Fibroblast of skin of scalp (primary cell): ENCODE measurements around the gene SLX9.

Experiments used
- DNase-seq: peaks from one replicate; pipeline ENCODE4 v3.0.0-alpha.2; 2013

Gene SLX9

GRCh38 chr21:44947930-44948331 is 8.1 kb downstream of the SLX9 start:
- no peak for DNase-seq

- no peak for DNase-seq
Measured at GRCh38 chr21:44948426-44949120, 8.7 kb downstream of the SLX9 start.

GRCh38 chr21:44949161-44949778 is 9.4 kb downstream of the SLX9 start:
- DNase-seq, result no peak

GRCh38 chr21:44949779-44950198 is 10.0 kb downstream of the SLX9 start:
- DNase-seq, result peak; percentile 65

GRCh38 chr21:44950351-44950750 is 10.5 kb downstream of the SLX9 start:
- no peak for DNase-seq

GRCh38 chr21:44951186-44951915 is 11.5 kb downstream of the SLX9 start:
- no peak for DNase-seq

GRCh38 chr21:44952116-44952928 is 12.5 kb downstream of the SLX9 start:
- DNase-seq, result no peak

- no peak for DNase-seq
Measured at GRCh38 chr21:44952929-44953627, 13.2 kb downstream of the SLX9 start.

GRCh38 chr21:44953628-44954021 is 13.8 kb downstream of the SLX9 start:
- DNase-seq, result no peak

- DNase-seq, result no peak
Measured at GRCh38 chr21:44954281-44954771, 14.5 kb downstream of the SLX9 start.

- no peak for DNase-seq
Measured at GRCh38 chr21:44955141-44955797, 15.4 kb downstream of the SLX9 start.

GRCh38 chr21:44955798-44956175 is 16.0 kb downstream of the SLX9 start:
- DNase-seq, result no peak

GRCh38 chr21:44956356-44957046 is 16.7 kb downstream of the SLX9 start:
- no peak for DNase-seq

GRCh38 chr21:44957047-44957831 is 17.4 kb downstream of the SLX9 start:
- DNase-seq, result no peak

GRCh38 chr21:44957901-44958451 is 18.1 kb downstream of the SLX9 start:
- DNase-seq, result no peak

GRCh38 chr21:44958471-44959191 is 18.8 kb downstream of the SLX9 start:
- peak; percentile 72 for DNase-seq

- no peak for DNase-seq
Measured at GRCh38 chr21:44959376-44960091, 19.7 kb downstream of the SLX9 start.
